Spleen (tissue), 3 donors: ENCODE data around the gene BPIFB2.

Source experiments
- POLR2A ChIP-seq, 3 donors: fragments of 450-650 bp; IDR thresholded peaks; one replicate each; pipeline ENCODE4 v1.5.1; 2017; ENCODE audit warnings: antibody characterized with exemption in 3 of 3, mild to moderate bottlenecking in 1 of 3
- POLR2AphosphoS5 ChIP-seq, 3 donors: sonication (generic); formaldehyde crosslinking; IDR thresholded peaks; one replicate each; pipeline ENCODE4 v1.5.1; 2017; ENCODE audit warnings: antibody characterized with exemption in 3 of 3

GRCh38 chr20:32968478-32969241 lies 38.8 kb upstream of the BPIFB2 start:
- TF ChIP-seq POLR2AphosphoS5 (IDR thresholded peaks at IDR 0.05), result no peak
- TF ChIP-seq POLR2A (IDR thresholded peaks at IDR 0.05), result no peak
